PC-3 (cell line): Measurements from ENCODE around the gene TYK2. TPM values are rescaled to one million over a fixed set of nuclear protein-coding genes. Genes with fewer than 3 reads are reported as not detected.

Experiments used
- ATAC-seq: fragments of 200-7000 bp; cut with Tn5 transposase; 2 replicates; pipeline ENCODE4 v1.9.1; 2020; ENCODE audit warnings: mild to moderate bottlenecking, moderate library complexity
- BruUV-seq: library from RNA; stranded (reverse); fragments of 400-500 nt; replicated peaks from 2 replicates; lab custom pipeline; 2021; lab: Mats Ljungman, UMichigan
- CTCF ChIA-PET: fragments of 300-600 bp; sonication (Branson Sonifier 250); formaldehyde crosslinking; loops from one replicate; lab custom pipeline; 2022; ENCODE audit warnings: antibody characterized with exemption; lab: Charles Lee
- POLR2A ChIA-PET: fragments of 300-600 bp; sonication (Branson Sonifier 250); formaldehyde crosslinking; loops from one replicate; lab custom pipeline; 2022; ENCODE audit warnings: antibody characterized with exemption; ENCODE audit not compliant: unreplicated experiment; lab: Charles Lee
- DNase-seq: peaks from one replicate; pipeline ENCODE4 v3.0.0-alpha.2; 2015
- H2AFZ ChIP-seq: fragments of 300-600 bp; sonication (generic); 2 replicates; pipeline ENCODE4 v1.6.0; 2016; ENCODE audit warnings: antibody characterized with exemption, low read length
- H3F3A ChIP-seq: fragments of 300-600 bp; sonication (generic); one replicate; pipeline ENCODE4 v1.6.0; 2017; ENCODE audit warnings: antibody characterized with exemption, low read length, control low read depth, mild to moderate bottlenecking; ENCODE audit not compliant: unreplicated experiment
- H3K27ac ChIP-seq: fragments of 300-600 bp; sonication (generic); 2 replicates; pipeline ENCODE4 v1.5.1; 2016; ENCODE audit warnings: mild to moderate bottlenecking, low read length
- H3K27me3 ChIP-seq: fragments of 300-600 bp; sonication (generic); 2 replicates; pipeline ENCODE4 v1.6.1; 2016; ENCODE audit warnings: low read length, mixed read lengths
- H3K36me3 ChIP-seq: fragments of 300-600 bp; sonication (generic); 2 replicates; pipeline ENCODE4 v1.6.1; 2016; ENCODE audit warnings: low read depth, mixed run types, low read length, mixed read lengths
- H3K4me1 ChIP-seq: fragments of 300-600 bp; sonication (generic); 2 replicates; pipeline ENCODE4 v1.5.1; 2016; ENCODE audit warnings: low read length; ENCODE audit not compliant: insufficient read depth
- H3K4me2 ChIP-seq: fragments of 300-600 bp; sonication (generic); 2 replicates; pipeline ENCODE4 v1.6.0; 2016; ENCODE audit warnings: low read length
- H3K4me3 ChIP-seq: fragments of 300-600 bp; sonication (generic); 2 replicates; pipeline ENCODE4 v1.5.1; 2016; ENCODE audit warnings: mild to moderate bottlenecking, low read length, mixed read lengths
- H3K79me2 ChIP-seq: fragments of 300-600 bp; sonication (generic); 2 replicates; pipeline ENCODE4 v1.6.1; 2017; ENCODE audit warnings: low read length, mixed read lengths
- H3K9ac ChIP-seq: fragments of 300-600 bp; sonication (generic); 2 replicates; pipeline ENCODE4 v1.6.0; 2016; ENCODE audit warnings: mild to moderate bottlenecking, low read length
- H3K9me2 ChIP-seq: fragments of 300-600 bp; sonication (generic); replicated peaks from 2 replicates; pipeline ENCODE4 v1.6.1; 2016; ENCODE audit warnings: mixed run types, low read length, mixed read lengths
- H3K9me3 ChIP-seq: fragments of 300-600 bp; sonication (generic); 2 replicates; pipeline ENCODE4 v1.6.1; 2016; ENCODE audit warnings: low read length, mixed read lengths
- H4K20me1 ChIP-seq: fragments of 300-600 bp; sonication (generic); 2 replicates; pipeline ENCODE4 v1.6.1; 2016; ENCODE audit warnings: low read length, mixed read lengths
- EZH2 ChIP-seq: fragments of 300-600 bp; sonication (generic); IDR thresholded peaks from one replicate; pipeline ENCODE4 v1.6.1; 2017; ENCODE audit warnings: antibody characterized with exemption, mild to moderate bottlenecking, low read length; ENCODE audit not compliant: unreplicated experiment
- EZH2phosphoT487 ChIP-seq: fragments of 300-600 bp; sonication (generic); IDR thresholded peaks from 2 replicates; pipeline ENCODE4 v1.6.1; 2018; ENCODE audit warnings: mild to moderate bottlenecking, antibody characterized with exemption, low read length, borderline replicate concordance
- intact Hi-C: fragments of 100-400 bp; cut with micrococcal nuclease; formaldehyde crosslinking; loops from 2 replicates; pipeline ENCODE4 v1.9.0; 2023
- total RNA-seq: library from RNA; depleted of rRNA; stranded (reverse); fragments of >200 nt; gene quantifications from 2 replicates; pipeline ENCODE4 v1.2.3, GENCODE V29; 2014
- TF ChIP-seq, protein P1 (sequence below): fragments of 300-600 bp; sonication (generic); conservative IDR thresholded peaks from 2 replicates; pipeline ENCODE4 v1.5.1; 2017; ENCODE audit warnings: antibody characterized with exemption, low read depth, mild to moderate bottlenecking, low read length

TYK2 gene
- total RNA-seq, 1 experiment from 2014 or later = 177 TPM

DNA sequence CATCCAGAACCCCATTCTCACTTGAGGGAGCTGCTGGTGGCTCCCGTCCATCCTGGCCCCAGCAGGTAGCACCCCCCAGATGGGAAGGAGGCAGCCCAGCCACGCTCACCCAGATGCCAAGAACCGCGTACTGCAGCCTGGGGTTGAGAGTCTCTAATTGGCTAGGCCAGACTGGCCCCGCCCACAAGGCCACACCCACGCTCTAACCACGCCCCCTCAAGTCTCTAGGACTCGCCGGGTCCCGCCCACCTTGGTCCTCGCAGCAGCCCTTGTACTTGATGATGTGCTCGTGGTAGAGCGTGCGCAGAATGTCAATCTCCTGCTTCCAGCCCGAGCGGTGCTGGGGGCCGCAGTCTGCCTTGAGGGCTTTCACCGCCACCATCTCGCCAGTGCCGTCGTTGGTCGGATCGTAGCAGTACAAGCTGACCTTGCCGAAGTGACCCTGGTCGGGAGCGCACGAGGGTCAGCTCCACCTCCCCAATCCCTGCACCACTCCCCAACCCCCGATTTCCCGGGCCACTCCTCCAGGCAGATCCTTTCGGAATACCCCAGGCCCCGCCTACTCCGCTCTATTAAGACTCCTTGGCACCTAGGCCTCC is 26.5 kb downstream of the TYK2 start:
- BruUV-seq = no TSS peak
- Histone ChIP-seq H3K9ac (no peak overlapping the region), H4K20me1 (no peaks in the 10 kb centered on the region), H3K27me3 (no peaks in the 10 kb centered on the region), H3K27ac (no peak overlapping the region), H3K4me1 (no peaks in the 10 kb centered on the region), H3K9me3 (no peaks in the 10 kb centered on the region), H3K36me3 (peaks cover 41% of the 10 kb centered on the region), H3K4me2 (no peak overlapping the region), H2AFZ (no peak overlapping the region), H3K9me2 (no peaks in the 10 kb centered on the region), H3K4me3 (no peak overlapping the region), H3K79me2 (no peaks in the 10 kb centered on the region), H3F3A (no peaks in the 10 kb centered on the region)
- ChIA-PET CTCF (no interaction called here), POLR2A (no interaction called here)
- intact Hi-C loops = no loop called here
- ATAC-seq (0 out of 2 replicates have a peak, but pooled peaks have one; percentile 20), DNase-seq (peak; percentile 30)
- TF ChIP-seq, protein P1, sequence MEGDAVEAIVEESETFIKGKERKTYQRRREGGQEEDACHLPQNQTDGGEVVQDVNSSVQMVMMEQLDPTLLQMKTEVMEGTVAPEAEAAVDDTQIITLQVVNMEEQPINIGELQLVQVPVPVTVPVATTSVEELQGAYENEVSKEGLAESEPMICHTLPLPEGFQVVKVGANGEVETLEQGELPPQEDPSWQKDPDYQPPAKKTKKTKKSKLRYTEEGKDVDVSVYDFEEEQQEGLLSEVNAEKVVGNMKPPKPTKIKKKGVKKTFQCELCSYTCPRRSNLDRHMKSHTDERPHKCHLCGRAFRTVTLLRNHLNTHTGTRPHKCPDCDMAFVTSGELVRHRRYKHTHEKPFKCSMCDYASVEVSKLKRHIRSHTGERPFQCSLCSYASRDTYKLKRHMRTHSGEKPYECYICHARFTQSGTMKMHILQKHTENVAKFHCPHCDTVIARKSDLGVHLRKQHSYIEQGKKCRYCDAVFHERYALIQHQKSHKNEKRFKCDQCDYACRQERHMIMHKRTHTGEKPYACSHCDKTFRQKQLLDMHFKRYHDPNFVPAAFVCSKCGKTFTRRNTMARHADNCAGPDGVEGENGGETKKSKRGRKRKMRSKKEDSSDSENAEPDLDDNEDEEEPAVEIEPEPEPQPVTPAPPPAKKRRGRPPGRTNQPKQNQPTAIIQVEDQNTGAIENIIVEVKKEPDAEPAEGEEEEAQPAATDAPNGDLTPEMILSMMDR = no peak
- no peak for TF ChIP-seq EZH2

GRCh38 chr19:10352764-10353671 is 27.4 kb downstream of the TYK2 start:
- Histone ChIP-seq H3K9me2 (no peaks in the 10 kb centered on the region), H3K36me3 (peaks cover 40% of the 10 kb centered on the region), H3K4me1 (no peaks in the 10 kb centered on the region), H3K9ac (no peak overlapping the region), H3K79me2 (no peaks in the 10 kb centered on the region), H3F3A (no peaks in the 10 kb centered on the region), H3K4me3 (no peak overlapping the region), H4K20me1 (no peaks in the 10 kb centered on the region), H3K27ac (no peak overlapping the region), H2AFZ (no peak overlapping the region), H3K27me3 (no peaks in the 10 kb centered on the region), H3K9me3 (no peaks in the 10 kb centered on the region), H3K4me2 (no peak overlapping the region)
- TF ChIP-seq, protein P1 = no peak
- no peak for TF ChIP-seq EZH2phosphoT487
- no peak for TF ChIP-seq EZH2
- ATAC-seq (no peak), DNase-seq (no peak)
- POLR2A ChIA-PET = no interaction called here
- intact Hi-C loops = no loop called here
- no TSS peak for BruUV-seq
- CTCF ChIA-PET = no interaction called here

DNA sequence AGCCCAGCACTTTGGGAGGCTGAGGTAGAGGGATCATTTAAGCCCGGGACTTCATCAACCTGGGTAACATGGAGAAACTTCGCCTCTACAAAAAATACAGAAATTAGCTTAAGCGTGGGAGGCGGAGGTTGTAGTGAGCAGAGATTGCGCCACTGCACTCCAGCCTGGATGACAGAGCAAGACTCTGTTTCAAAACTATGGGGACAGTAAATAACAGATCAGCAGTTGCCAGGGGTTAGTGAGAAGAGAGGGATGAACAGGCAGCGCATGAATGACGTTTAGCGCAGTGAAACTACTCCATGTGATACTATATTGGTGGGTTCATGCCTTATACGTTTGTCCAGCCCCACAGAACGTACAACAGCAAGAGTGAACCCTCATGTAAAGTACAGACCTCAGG is 33.9 kb downstream of the TYK2 start:
- no peak for ATAC-seq
- no TSS peak for BruUV-seq

More for the DNA sequence above, 33.9 kb downstream of the TYK2 start:
- Histone ChIP-seq H3K9ac (no peak overlapping the region), H3K36me3 (peaks cover 9% of the 10 kb centered on the region), H3K4me2 (no peak overlapping the region), H3K27ac (no peak overlapping the region), H3K9me3 (no peaks in the 10 kb centered on the region), H3K4me3 (no peak overlapping the region), H3F3A (no peaks in the 10 kb centered on the region), H3K4me1 (no peaks in the 10 kb centered on the region), H3K9me2 (no peaks in the 10 kb centered on the region), H2AFZ (no peak overlapping the region), H3K27me3 (no peaks in the 10 kb centered on the region), H4K20me1 (no peaks in the 10 kb centered on the region), H3K79me2 (no peaks in the 10 kb centered on the region)
- TF ChIP-seq, protein P1 = no peak
- no peak for TF ChIP-seq EZH2phosphoT487
- no peak for TF ChIP-seq EZH2
- DNase-seq = no peak
- intact Hi-C loops = no loop called here
- POLR2A ChIA-PET = no interaction called here
- CTCF ChIA-PET = no interaction called here
